Measurements from ENCODE around the gene RHOBTB3.

RHOBTB3 gene

GRCh38 chr5:95826949-95827891 is 96.1 kb downstream of the RHOBTB3 start:
- TF ChIP-seq CTCF (IDR thresholded peaks at IDR 0.05; ENCODE audit: low read depth, low read length) = no peak
- no peak for TF ChIP-seq MYC (IDR thresholded peaks at IDR 0.05; ENCODE audit: low read depth, low read length)
- no peak for TF ChIP-seq MAX (IDR thresholded peaks at IDR 0.05; ENCODE audit: low read depth, low read length)
- no peak for TF ChIP-seq POLR2A (IDR thresholded peaks at IDR 0.05; ENCODE audit: extremely low read depth, insufficient read length)
- no peak for DNase-seq (ENCODE audit: low read depth)
- H3K4me3 ChIP-seq (ENCODE audit: low read depth, low read length) = no peak overlapping the region

DNA sequence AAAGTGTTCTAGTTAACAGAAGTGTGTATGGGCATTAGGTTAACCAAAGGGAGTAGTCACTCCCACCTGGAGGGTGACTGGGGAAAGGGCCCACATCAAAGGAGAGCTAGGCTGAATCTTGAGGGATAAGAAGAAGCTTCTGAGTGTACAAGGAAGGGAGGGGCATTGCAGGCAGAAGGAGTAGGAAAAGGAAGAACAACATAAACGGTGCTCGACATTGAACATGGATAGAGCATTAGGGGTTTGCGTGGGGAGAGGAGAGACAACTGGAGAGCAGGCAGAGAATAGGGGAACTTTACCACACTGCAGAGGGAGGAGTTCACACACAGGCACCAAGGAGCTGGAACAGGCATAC is 96.7 kb downstream of the RHOBTB3 start:
- TF ChIP-seq MYC (IDR thresholded peaks at IDR 0.05; ENCODE audit: low read depth, low read length) (no peak), CTCF (IDR thresholded peaks at IDR 0.05; ENCODE audit: low read depth, low read length) (no peak), POLR2A (IDR thresholded peaks at IDR 0.05; ENCODE audit: extremely low read depth, insufficient read length) (no peak), MAX (IDR thresholded peaks at IDR 0.05; ENCODE audit: low read depth, low read length) (no peak)
- no peak for DNase-seq (ENCODE audit: low read depth)
- H3K4me3 ChIP-seq (ENCODE audit: low read depth, low read length) = no peak overlapping the region

DNA sequence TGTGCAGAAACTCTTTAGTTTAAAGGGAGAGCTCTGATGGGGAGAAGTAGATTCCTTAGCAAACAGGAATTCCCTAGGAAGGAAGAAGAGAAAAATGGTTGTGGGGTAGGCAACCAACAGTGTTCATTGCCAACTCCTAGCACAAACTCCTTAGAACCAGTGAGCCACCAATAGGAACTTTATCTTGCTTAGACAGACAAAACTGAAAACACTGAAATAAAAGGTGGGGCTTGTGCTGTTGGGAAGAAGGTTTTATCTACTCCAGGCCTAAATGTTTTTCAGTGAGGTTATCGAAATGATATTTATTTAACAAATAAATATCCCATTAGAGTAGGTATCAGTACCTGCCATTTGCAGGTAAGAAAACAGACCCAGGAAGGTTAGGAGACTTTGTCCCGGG is 99.1 kb downstream of the RHOBTB3 start:
- H3K4me3 ChIP-seq (ENCODE audit: low read depth, low read length) = no peak overlapping the region
- no peak for DNase-seq (ENCODE audit: low read depth)
- no peak for TF ChIP-seq CTCF (IDR thresholded peaks at IDR 0.05; ENCODE audit: low read depth, low read length)
- TF ChIP-seq MAX (IDR thresholded peaks at IDR 0.05; ENCODE audit: low read depth, low read length) = no peak
- no peak for TF ChIP-seq MYC (IDR thresholded peaks at IDR 0.05; ENCODE audit: low read depth, low read length)
- no peak for TF ChIP-seq POLR2A (IDR thresholded peaks at IDR 0.05; ENCODE audit: extremely low read depth, insufficient read length)

- no peak overlapping the region for H3K4me3 ChIP-seq (ENCODE audit: low read depth, low read length)
- no peak for DNase-seq (ENCODE audit: low read depth)
- TF ChIP-seq MAX (IDR thresholded peaks at IDR 0.05; ENCODE audit: low read depth, low read length) (no peak), CTCF (IDR thresholded peaks at IDR 0.05; ENCODE audit: low read depth, low read length) (no peak), POLR2A (IDR thresholded peaks at IDR 0.05; ENCODE audit: extremely low read depth, insufficient read length) (no peak), MYC (IDR thresholded peaks at IDR 0.05; ENCODE audit: low read depth, low read length) (no peak)
Observed at GRCh38 chr5:95832664-95833063, 101.5 kb downstream of the RHOBTB3 start.

GRCh38 chr5:95835682-95836385 is 104.7 kb downstream of the RHOBTB3 start:
- H3K4me3 ChIP-seq (ENCODE audit: low read depth, low read length) = peak overlapping the region; percentile 62
- TF ChIP-seq POLR2A (IDR thresholded peaks at IDR 0.05; ENCODE audit: extremely low read depth, insufficient read length) (no peak), MAX (IDR thresholded peaks at IDR 0.05; ENCODE audit: low read depth, low read length) (no peak; the same call in 1 of the 2 replicates), CTCF (IDR thresholded peaks at IDR 0.05; ENCODE audit: low read depth, low read length) (no peak), MYC (IDR thresholded peaks at IDR 0.05; ENCODE audit: low read depth, low read length) (no peak)
- peak; percentile 48 for DNase-seq (ENCODE audit: low read depth)

Data from NB4 (cell line).